ENCODE measurements around the gene ADGRL3.
"Not testable (repeated sequence)": the region's sequence is repeated elsewhere in the genome, so short reads cannot be mapped to it uniquely, and the experiment has no call there.

DNA sequence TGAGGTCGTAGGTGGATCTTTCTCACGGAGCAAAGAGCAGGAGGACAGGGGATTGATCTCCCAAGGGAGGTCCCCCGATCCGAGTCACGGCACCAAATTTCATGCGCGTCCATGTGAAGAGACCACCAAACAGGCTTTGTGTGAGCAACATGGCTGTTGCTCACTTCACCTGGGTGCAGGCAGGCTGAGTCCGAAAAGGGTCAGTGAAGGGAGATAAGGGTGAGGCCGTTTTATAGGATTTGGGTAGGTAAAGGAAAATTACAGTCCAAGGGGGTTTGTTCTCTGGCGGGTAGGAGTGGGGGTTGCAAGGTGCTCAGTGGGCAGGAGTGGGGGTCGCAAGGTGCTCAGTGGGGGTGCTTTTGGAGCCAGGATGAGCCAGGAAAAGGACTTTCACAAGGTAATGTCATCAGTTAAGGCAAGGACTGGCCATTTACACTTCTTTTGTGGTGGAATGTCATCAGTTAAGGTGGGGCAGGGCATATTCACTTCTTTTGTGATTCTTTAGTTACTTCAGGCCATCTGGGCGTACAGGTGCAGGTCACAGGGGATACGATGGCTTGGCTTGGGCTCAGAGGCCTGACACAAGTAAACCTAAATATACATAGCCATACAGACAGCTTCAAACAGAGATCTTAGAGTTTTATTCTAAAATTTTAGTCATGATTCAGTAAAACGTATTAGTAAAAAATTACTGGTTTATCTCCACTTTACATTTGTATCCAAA, 569.5 kb downstream of the ADGRL3 start:
- TF ChIP-seq, protein P1, sequence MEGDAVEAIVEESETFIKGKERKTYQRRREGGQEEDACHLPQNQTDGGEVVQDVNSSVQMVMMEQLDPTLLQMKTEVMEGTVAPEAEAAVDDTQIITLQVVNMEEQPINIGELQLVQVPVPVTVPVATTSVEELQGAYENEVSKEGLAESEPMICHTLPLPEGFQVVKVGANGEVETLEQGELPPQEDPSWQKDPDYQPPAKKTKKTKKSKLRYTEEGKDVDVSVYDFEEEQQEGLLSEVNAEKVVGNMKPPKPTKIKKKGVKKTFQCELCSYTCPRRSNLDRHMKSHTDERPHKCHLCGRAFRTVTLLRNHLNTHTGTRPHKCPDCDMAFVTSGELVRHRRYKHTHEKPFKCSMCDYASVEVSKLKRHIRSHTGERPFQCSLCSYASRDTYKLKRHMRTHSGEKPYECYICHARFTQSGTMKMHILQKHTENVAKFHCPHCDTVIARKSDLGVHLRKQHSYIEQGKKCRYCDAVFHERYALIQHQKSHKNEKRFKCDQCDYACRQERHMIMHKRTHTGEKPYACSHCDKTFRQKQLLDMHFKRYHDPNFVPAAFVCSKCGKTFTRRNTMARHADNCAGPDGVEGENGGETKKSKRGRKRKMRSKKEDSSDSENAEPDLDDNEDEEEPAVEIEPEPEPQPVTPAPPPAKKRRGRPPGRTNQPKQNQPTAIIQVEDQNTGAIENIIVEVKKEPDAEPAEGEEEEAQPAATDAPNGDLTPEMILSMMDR (IDR thresholded peaks at IDR 0.05; ENCODE audit: borderline replicate concordance, extremely low read depth, low read length, poor library complexity, severe bottlenecking): not testable (repeated sequence)
- TF ChIP-seq EZH2 (IDR thresholded peaks at IDR 0.05; ENCODE audit: borderline replicate concordance, low read depth, low read length, severe bottlenecking): not testable (repeated sequence)
